ENCODE results near the gene RELN. TPM values are rescaled to one million over a fixed set of nuclear protein-coding genes. Genes with fewer than 3 reads are reported as not detected.
"Not testable (repeated sequence)": the region's sequence is repeated elsewhere in the genome, so short reads cannot be mapped to it uniquely, and the experiment has no call there.

The RELN gene
- total RNA-seq, 1 donor from 2014 or later, result not detected

DNA sequence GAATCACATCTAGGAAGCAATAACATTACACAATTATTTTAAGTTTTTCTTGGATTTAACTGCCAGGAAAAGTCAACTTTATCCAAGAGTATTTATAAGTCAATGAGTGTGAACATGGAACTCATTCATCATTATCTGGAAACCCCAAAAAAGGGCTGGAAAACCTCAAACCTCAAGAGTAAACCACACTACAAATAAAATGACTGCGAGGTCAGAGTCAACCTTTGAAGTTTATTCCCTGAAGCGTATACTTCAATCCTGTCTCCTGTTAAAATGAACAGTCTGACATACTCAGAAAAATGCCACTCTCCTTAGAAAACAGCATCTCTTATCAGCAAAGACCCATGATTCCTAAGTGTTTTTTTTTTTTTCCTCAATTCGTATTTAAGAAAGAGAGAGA lies 86.5 kb downstream of the RELN start:
- Mint-ChIP-seq H3K27me3 (ENCODE audit: low read depth) (peaks cover 14% of the 10 kb centered on the region), H3K4me3 (ENCODE audit: unreplicated experiment) (no peak overlapping the region), H3K9me3 (ENCODE audit: low read depth) (peaks cover 2% of the 10 kb centered on the region), H3K27ac (ENCODE audit: unreplicated experiment) (no peak overlapping the region), H3K36me3 (ENCODE audit: low read depth) (no peaks in the 10 kb centered on the region), H3K4me1 (ENCODE audit: low read depth) (peaks cover 5% of the 10 kb centered on the region)
- TF ChIP-seq, protein P1, sequence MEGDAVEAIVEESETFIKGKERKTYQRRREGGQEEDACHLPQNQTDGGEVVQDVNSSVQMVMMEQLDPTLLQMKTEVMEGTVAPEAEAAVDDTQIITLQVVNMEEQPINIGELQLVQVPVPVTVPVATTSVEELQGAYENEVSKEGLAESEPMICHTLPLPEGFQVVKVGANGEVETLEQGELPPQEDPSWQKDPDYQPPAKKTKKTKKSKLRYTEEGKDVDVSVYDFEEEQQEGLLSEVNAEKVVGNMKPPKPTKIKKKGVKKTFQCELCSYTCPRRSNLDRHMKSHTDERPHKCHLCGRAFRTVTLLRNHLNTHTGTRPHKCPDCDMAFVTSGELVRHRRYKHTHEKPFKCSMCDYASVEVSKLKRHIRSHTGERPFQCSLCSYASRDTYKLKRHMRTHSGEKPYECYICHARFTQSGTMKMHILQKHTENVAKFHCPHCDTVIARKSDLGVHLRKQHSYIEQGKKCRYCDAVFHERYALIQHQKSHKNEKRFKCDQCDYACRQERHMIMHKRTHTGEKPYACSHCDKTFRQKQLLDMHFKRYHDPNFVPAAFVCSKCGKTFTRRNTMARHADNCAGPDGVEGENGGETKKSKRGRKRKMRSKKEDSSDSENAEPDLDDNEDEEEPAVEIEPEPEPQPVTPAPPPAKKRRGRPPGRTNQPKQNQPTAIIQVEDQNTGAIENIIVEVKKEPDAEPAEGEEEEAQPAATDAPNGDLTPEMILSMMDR (IDR thresholded peaks at IDR 0.05), result no peak
- no peak for DNase-seq (ENCODE audit: low spot score)

DNA sequence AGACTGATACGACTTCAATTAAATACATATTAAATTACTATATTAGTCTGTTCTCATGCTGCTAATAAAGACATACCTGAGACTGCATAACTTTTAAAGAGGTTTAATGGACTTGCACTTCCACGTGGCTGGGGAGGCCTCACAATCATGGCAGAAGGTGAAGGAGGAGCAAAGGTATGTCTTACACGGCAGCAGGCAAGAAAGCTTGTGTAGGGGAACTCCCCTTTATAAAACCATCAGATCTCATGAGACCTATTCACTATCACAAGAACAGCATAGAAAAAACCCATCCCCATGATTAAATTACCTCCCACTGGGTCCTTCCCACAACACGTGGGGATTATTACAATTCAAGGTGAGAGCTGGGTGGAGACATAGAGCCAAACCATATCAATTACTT lies 92.6 kb downstream of the RELN start:
- not testable (repeated sequence) for H3K4me3 Mint-ChIP-seq (ENCODE audit: unreplicated experiment); H3K4me1 Mint-ChIP-seq (ENCODE audit: low read depth); H3K27ac Mint-ChIP-seq (ENCODE audit: unreplicated experiment); H3K9me3 Mint-ChIP-seq (ENCODE audit: low read depth); DNase-seq (ENCODE audit: low spot score); H3K36me3 Mint-ChIP-seq (ENCODE audit: low read depth)
- peaks cover 11% of the 10 kb centered on the region for H3K27me3 Mint-ChIP-seq (ENCODE audit: low read depth)

GRCh38 chr7:103894656-103895596 lies 94.5 kb downstream of the RELN start:
- H3K4me3 Mint-ChIP-seq (ENCODE audit: unreplicated experiment), result no peak overlapping the region
- H3K4me1 Mint-ChIP-seq (ENCODE audit: low read depth), result no peaks in the 10 kb centered on the region
- no peak overlapping the region for H3K27ac Mint-ChIP-seq (ENCODE audit: unreplicated experiment)
- H3K36me3 Mint-ChIP-seq (ENCODE audit: low read depth), result no peaks in the 10 kb centered on the region
- TF ChIP-seq, protein P1 (IDR thresholded peaks at IDR 0.05), result no peak
- H3K9me3 Mint-ChIP-seq (ENCODE audit: low read depth), result no peaks in the 10 kb centered on the region
- peaks cover 10% of the 10 kb centered on the region for H3K27me3 Mint-ChIP-seq (ENCODE audit: low read depth)
- no peak for DNase-seq (ENCODE audit: low spot score)

DNA sequence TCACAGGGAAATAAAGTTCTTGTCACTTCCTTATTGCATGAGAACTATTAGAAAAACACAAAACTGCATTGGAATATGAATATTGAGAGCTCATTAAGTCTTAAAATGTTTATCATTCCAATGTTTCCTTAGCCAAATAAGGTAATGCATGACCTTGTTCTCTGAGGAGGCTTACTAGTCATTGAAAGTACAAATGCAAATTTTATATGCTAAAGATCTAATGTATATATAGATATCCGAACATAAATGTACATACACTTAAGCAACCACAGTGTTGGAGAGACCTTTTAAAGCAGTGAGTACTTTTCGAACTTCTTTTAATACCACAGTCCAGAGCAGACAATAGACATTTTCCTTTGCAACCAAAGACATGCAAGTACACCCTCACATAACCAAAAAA lies 96.1 kb downstream of the RELN start:
- TF ChIP-seq, protein P1 (IDR thresholded peaks at IDR 0.05), result no peak
- peaks cover 9% of the 10 kb centered on the region for H3K27me3 Mint-ChIP-seq (ENCODE audit: low read depth)

DNA sequence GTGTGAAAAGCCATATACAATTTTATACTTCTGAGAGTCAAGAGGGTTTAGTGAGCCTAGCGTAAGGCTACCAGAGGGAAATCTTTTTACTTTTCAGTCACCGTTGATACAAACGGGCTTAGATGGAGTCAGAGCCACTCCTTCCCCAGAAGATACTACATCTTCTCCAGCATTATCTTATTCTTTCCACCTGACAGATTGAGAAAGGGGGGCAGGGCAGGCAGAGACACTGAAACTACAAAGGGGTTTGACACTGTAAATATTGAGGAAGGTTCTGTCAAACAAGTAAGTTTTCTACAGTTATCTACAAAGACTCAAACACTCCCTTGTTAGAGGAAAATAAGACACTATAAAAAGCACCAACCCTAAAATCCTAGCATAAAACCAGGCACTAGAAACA lies 100.0 kb downstream of the RELN start:
- no peak overlapping the region for H3K27ac Mint-ChIP-seq (ENCODE audit: unreplicated experiment)
- peaks cover 5% of the 10 kb centered on the region for H3K27me3 Mint-ChIP-seq (ENCODE audit: low read depth)

More for the DNA sequence above, 96.1 kb downstream of the RELN start:
- H3K9me3 Mint-ChIP-seq (ENCODE audit: low read depth), result no peaks in the 10 kb centered on the region
- no peaks in the 10 kb centered on the region for H3K36me3 Mint-ChIP-seq (ENCODE audit: low read depth)
- H3K4me1 Mint-ChIP-seq (ENCODE audit: low read depth), result no peaks in the 10 kb centered on the region
- H3K27ac Mint-ChIP-seq (ENCODE audit: unreplicated experiment), result no peak overlapping the region
- H3K4me3 Mint-ChIP-seq (ENCODE audit: unreplicated experiment), result no peak overlapping the region
- DNase-seq (ENCODE audit: low spot score), result no peak

More for the DNA sequence above, 100.0 kb downstream of the RELN start:
- Mint-ChIP-seq H3K4me1 (ENCODE audit: low read depth) (no peaks in the 10 kb centered on the region), H3K9me3 (ENCODE audit: low read depth) (no peaks in the 10 kb centered on the region), H3K4me3 (ENCODE audit: unreplicated experiment) (no peak overlapping the region), H3K36me3 (ENCODE audit: low read depth) (no peaks in the 10 kb centered on the region)
- TF ChIP-seq, protein P1 (IDR thresholded peaks at IDR 0.05), result no peak
- no peak for DNase-seq (ENCODE audit: low spot score)

All from chondrocyte (in vitro differentiated cells).